ENCODE results near the gene PIM3. TPM values are rescaled to one million over a fixed set of nuclear protein-coding genes. Genes with fewer than 3 reads are reported as not detected.

The PIM3 gene
- total RNA-seq, result 100 to 1,000 TPM; 103 to 202 (median 143) TPM

DNA sequence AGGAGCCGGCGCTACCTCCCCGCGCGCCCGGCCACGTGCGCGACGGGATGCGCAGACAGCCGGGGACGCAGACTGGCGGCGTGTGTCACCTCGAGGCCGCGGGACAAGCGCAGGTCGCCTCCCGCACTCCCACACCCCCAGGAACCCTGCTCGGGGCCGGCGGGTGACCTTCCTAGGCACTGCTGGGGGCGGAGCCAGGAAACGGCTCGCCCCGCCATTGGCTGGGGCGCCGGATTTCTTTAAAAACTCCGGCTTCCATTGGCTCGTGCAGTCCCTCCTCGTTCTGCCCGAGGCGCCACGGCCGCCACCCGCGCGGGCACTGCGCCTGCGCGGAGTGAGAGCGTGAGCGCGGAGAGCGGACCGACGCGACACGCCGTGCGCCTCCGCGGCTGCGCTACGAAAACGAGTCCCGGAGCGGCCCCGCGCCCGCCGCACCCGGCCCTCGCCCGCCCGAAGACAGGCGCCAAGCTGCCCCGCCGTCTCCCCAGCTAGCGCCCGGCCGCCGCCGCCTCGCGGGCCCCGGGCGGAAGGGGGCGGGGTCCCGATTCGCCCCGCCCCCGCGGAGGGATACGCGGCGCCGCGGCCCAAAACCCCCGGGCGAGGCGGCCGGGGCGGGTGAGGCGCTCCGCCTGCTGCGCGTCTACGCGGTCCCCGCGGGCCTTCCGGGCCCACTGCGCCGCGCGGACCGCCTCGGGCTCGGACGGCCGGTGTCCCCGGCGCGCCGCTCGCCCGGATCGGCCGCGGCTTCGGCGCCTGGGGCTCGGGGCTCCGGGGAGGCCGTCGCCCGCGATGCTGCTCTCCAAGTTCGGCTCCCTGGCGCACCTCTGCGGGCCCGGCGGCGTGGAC lies at the start of gene PIM3:
TSS of gene PIM3 (plus strand) at position 614 of the 846 bp plus-strand sequence. CDS start at position 790, 176 bp downstream.
- TF ChIP-seq POLR2AphosphoS5 (IDR thresholded peaks at IDR 0.05), result peak in 1 of 3 donors; percentile 73
- no peak for TF ChIP-seq EP300 (IDR thresholded peaks at IDR 0.05)
- TF ChIP-seq POLR2A (IDR thresholded peaks at IDR 0.05), result peak; percentile 79 to 93
- DNase-seq (ENCODE audit: low spot score in 2 of 2), result peak; percentile 96 to 97
- Histone ChIP-seq H3K36me3 (peaks cover 32% of the 10 kb centered on the region), H3K9me3 (no peaks in the 10 kb centered on the region), H3K27me3 (no peaks in the 10 kb centered on the region), H3K4me1 (peaks cover 62% of the 10 kb centered on the region), H3K27ac (peak within 1 kb of the TSS; percentile 99), H3K4me3 (peak within 1 kb of the TSS; percentile 97)
- 0% methylated on average over 13 of the region's 137 CpGs for WGBS

- TF ChIP-seq POLR2A (IDR thresholded peaks at IDR 0.05), result no peak
- TF ChIP-seq EP300 (IDR thresholded peaks at IDR 0.05), result no peak
- no peak for TF ChIP-seq POLR2AphosphoS5 (IDR thresholded peaks at IDR 0.05)
- TF ChIP-seq, protein P1, sequence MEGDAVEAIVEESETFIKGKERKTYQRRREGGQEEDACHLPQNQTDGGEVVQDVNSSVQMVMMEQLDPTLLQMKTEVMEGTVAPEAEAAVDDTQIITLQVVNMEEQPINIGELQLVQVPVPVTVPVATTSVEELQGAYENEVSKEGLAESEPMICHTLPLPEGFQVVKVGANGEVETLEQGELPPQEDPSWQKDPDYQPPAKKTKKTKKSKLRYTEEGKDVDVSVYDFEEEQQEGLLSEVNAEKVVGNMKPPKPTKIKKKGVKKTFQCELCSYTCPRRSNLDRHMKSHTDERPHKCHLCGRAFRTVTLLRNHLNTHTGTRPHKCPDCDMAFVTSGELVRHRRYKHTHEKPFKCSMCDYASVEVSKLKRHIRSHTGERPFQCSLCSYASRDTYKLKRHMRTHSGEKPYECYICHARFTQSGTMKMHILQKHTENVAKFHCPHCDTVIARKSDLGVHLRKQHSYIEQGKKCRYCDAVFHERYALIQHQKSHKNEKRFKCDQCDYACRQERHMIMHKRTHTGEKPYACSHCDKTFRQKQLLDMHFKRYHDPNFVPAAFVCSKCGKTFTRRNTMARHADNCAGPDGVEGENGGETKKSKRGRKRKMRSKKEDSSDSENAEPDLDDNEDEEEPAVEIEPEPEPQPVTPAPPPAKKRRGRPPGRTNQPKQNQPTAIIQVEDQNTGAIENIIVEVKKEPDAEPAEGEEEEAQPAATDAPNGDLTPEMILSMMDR (IDR thresholded peaks at IDR 0.05), result no peak
- no peak overlapping the region for H3K27ac ChIP-seq
- 92% methylated on average over 29 of the region's 30 CpGs for WGBS
- no peaks in the 10 kb centered on the region for H3K9me3 ChIP-seq
- no peak for DNase-seq (ENCODE audit: low spot score in 2 of 2)
- no peaks in the 10 kb centered on the region for H3K27me3 ChIP-seq
- no peak overlapping the region for H3K4me3 ChIP-seq
- H3K36me3 ChIP-seq, result peaks cover 53% of the 10 kb centered on the region
- H3K4me1 ChIP-seq, result peaks cover 1% of the 10 kb centered on the region
Observed at GRCh38 chr22:49911881-49912625, 48.5 kb upstream of the PIM3 start.

GRCh38 chr22:49913026-49913425 lies 47.5 kb upstream of the PIM3 start:
- 97% methylated on average over 14 of the region's 14 CpGs for WGBS
- peaks cover 44% of the 10 kb centered on the region for H3K36me3 ChIP-seq
- no peak overlapping the region for H3K4me3 ChIP-seq
- peaks cover 10% of the 10 kb centered on the region for H3K4me1 ChIP-seq
- H3K9me3 ChIP-seq, result no peaks in the 10 kb centered on the region
- TF ChIP-seq POLR2AphosphoS5 (IDR thresholded peaks at IDR 0.05) (no peak), EP300 (IDR thresholded peaks at IDR 0.05) (no peak), POLR2A (IDR thresholded peaks at IDR 0.05) (no peak)
- TF ChIP-seq, protein P1 (IDR thresholded peaks at IDR 0.05), result no peak
- DNase-seq (ENCODE audit: low spot score in 2 of 2), result no peak
- H3K27me3 ChIP-seq, result no peaks in the 10 kb centered on the region
- no peak overlapping the region for H3K27ac ChIP-seq

DNA sequence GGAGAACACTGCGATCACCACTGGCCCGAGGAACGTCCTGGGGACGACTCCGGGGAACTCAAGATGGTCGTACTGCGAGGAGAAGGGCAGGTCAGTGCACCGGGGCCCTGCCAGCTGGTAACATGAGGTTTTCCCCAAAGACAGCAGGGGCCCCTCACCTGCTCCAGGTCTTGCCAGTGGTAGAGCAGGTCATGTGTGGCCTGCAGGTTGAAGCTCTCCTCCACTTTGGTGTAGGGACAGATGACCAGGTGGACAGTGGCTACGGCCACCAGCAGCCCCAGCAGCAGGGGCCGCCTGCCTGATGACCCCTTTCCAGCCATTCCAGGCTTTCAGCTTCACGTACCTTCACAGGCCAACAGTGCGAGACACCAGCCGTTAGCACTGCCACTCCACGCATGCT lies 47.1 kb upstream of the PIM3 start:
- H3K27ac ChIP-seq, result no peak overlapping the region
- TF ChIP-seq POLR2AphosphoS5 (IDR thresholded peaks at IDR 0.05) (no peak), EP300 (IDR thresholded peaks at IDR 0.05) (no peak), POLR2A (IDR thresholded peaks at IDR 0.05) (no peak)
- TF ChIP-seq, protein P1 (IDR thresholded peaks at IDR 0.05), result no peak
- H3K4me1 ChIP-seq, result peaks cover 10% of the 10 kb centered on the region
- no peak for DNase-seq (ENCODE audit: low spot score in 2 of 2)
- 98% methylated on average over 14 of the region's 14 CpGs for whole genome bisulfite sequencing
- no peaks in the 10 kb centered on the region for H3K27me3 ChIP-seq
- peaks cover 42% of the 10 kb centered on the region for H3K36me3 ChIP-seq
- H3K9me3 ChIP-seq, result no peaks in the 10 kb centered on the region
- H3K4me3 ChIP-seq, result no peak overlapping the region

DNA sequence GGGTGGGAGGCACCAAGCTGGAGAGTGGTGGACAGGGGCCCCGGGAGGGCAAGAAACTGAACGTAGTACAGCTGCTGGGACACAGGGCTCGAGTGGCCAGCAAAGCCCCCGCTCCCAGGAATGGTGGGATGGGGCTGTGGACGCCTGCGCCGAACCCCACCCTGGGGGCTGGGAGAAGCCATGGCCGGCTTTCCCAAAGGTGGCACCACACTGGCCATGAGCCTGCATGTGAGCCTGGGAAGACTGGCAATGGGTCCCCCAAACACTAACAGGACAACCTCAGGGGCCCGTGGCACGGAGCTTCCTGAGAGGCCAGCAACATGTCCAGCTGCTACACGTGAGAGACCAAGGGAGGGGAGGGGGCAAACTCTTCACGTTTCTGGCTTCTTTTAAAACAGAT lies 46.3 kb upstream of the PIM3 start:
- Histone ChIP-seq H3K27ac (no peak overlapping the region), H3K4me3 (no peak overlapping the region), H3K4me1 (peaks cover 17% of the 10 kb centered on the region), H3K27me3 (no peaks in the 10 kb centered on the region), H3K9me3 (no peaks in the 10 kb centered on the region), H3K36me3 (peaks cover 37% of the 10 kb centered on the region)
- DNase-seq (ENCODE audit: low spot score in 2 of 2), result no peak
- 91% methylated on average over 12 of the region's 12 CpGs for WGBS
- TF ChIP-seq, protein P1 (IDR thresholded peaks at IDR 0.05), result no peak
- TF ChIP-seq POLR2AphosphoS5 (IDR thresholded peaks at IDR 0.05) (no peak), POLR2A (IDR thresholded peaks at IDR 0.05) (no peak), EP300 (IDR thresholded peaks at IDR 0.05) (no peak)

Measured in suprapubic skin (tissue), 4 donors.